A673 (cell line): ENCODE results near the gene SNCAIP. TPM values are rescaled to one million over a fixed set of nuclear protein-coding genes. Genes with fewer than 3 reads are reported as not detected.

Experiments used
- BruUV-seq: library from RNA; stranded (reverse); fragments of 400-500 nt; replicated peaks from 2 replicates; lab custom pipeline; 2021; lab: Mats Ljungman, UMichigan
- CTCF ChIA-PET: fragments of 300-600 bp; sonication (Branson Sonifier 250); formaldehyde crosslinking; loops from one replicate; lab custom pipeline; 2022; ENCODE audit warnings: antibody characterized with exemption; lab: Charles Lee
- POLR2A ChIA-PET: fragments of 300-600 bp; sonication (Branson Sonifier 250); formaldehyde crosslinking; loops from one replicate; lab custom pipeline; 2022; ENCODE audit warnings: antibody characterized with exemption; ENCODE audit not compliant: low non-redundant PET; lab: Charles Lee
- DNase-seq: peaks from one replicate; pipeline ENCODE4 v3.0.0-alpha.2; 2015; ENCODE audit warnings: low spot score
- H3K27ac ChIP-seq: fragments of 200-600 bp; sonication (generic); 2 replicates; pipeline ENCODE4 v1.5.1; 2016; ENCODE audit warnings: mixed run types, low read depth, mild to moderate bottlenecking, mixed read lengths, antibody characterized with exemption, low read length; ENCODE audit not compliant: poor library complexity, severe bottlenecking
- H3K27me3 ChIP-seq: fragments of 200-600 bp; sonication (generic); replicated peaks from 2 replicates; pipeline ENCODE4 v1.6.1; 2017; ENCODE audit warnings: mixed run types, low read depth, mild to moderate bottlenecking, mixed read lengths, antibody characterized with exemption, low read length; ENCODE audit not compliant: insufficient read depth, poor library complexity
- H3K36me3 ChIP-seq: fragments of 200-600 bp; sonication (generic); 2 replicates; pipeline ENCODE4 v1.6.1; 2016; ENCODE audit warnings: mixed run types, mild to moderate bottlenecking, mixed read lengths, antibody characterized with exemption, low read length; ENCODE audit not compliant: insufficient read depth, poor library complexity, severe bottlenecking
- H3K4me1 ChIP-seq: fragments of 200-600 bp; sonication (generic); 2 replicates; pipeline ENCODE4 v1.6.1; 2017; ENCODE audit warnings: mixed run types, mild to moderate bottlenecking, mixed read lengths, antibody characterized with exemption, low read length; ENCODE audit not compliant: insufficient read depth, poor library complexity, severe bottlenecking
- H3K4me3 ChIP-seq: fragments of 200-600 bp; sonication (generic); 2 replicates; pipeline ENCODE4 v1.5.1; 2016; ENCODE audit warnings: low read depth, mixed run types, mild to moderate bottlenecking, mixed read lengths, low read length; ENCODE audit not compliant: poor library complexity, severe bottlenecking
- H3K9me3 ChIP-seq: fragments of 200-600 bp; sonication (generic); 2 replicates; pipeline ENCODE4 v1.6.1; 2016; ENCODE audit warnings: mixed run types, low read depth, mild to moderate bottlenecking, mixed read lengths, antibody characterized with exemption, low read length; ENCODE audit not compliant: poor library complexity, severe bottlenecking
- EZH2 ChIP-seq: fragments of 200-600 bp; sonication (generic); IDR thresholded peaks from 2 replicates; pipeline ENCODE4 v1.6.1; 2017; ENCODE audit warnings: borderline replicate concordance, low read depth, mild to moderate bottlenecking, mixed read lengths, antibody characterized with exemption, low read length; ENCODE audit not compliant: poor library complexity, severe bottlenecking
- intact Hi-C: fragments of 100-400 bp; cut with micrococcal nuclease; formaldehyde crosslinking; loops from one replicate; pipeline ENCODE4 v1.10.0; 2022; ENCODE audit not compliant: unreplicated experiment
- total RNA-seq: library from RNA; stranded (reverse); gene quantifications from 2 replicates; pipeline ENCODE4 v1.2.3, GENCODE V29; 2021
- TF ChIP-seq, protein P1 (sequence below): fragments of 300-800, 200-600 bp; sonication (generic); conservative IDR thresholded peaks from 2 replicates; pipeline ENCODE4 v1.5.1; 2017; ENCODE audit warnings: low read depth, mild to moderate bottlenecking, antibody characterized with exemption, low read length, moderate library complexity, mixed read lengths

The SNCAIP gene
- total RNA-seq, 1 experiment from 2014 or later: not detected

- intact Hi-C loops: no loop called here
- ChIA-PET CTCF (no interaction called here), POLR2A (no interaction called here)
- no peaks in the 10 kb centered on the region for H3K9me3 ChIP-seq
- no peaks in the 10 kb centered on the region for H3K36me3 ChIP-seq
- no TSS peak for BruUV-seq
- H3K4me1 ChIP-seq: no peaks in the 10 kb centered on the region
- no peak overlapping the region for H3K4me3 ChIP-seq
- no peak for TF ChIP-seq EZH2
- TF ChIP-seq, protein P1, sequence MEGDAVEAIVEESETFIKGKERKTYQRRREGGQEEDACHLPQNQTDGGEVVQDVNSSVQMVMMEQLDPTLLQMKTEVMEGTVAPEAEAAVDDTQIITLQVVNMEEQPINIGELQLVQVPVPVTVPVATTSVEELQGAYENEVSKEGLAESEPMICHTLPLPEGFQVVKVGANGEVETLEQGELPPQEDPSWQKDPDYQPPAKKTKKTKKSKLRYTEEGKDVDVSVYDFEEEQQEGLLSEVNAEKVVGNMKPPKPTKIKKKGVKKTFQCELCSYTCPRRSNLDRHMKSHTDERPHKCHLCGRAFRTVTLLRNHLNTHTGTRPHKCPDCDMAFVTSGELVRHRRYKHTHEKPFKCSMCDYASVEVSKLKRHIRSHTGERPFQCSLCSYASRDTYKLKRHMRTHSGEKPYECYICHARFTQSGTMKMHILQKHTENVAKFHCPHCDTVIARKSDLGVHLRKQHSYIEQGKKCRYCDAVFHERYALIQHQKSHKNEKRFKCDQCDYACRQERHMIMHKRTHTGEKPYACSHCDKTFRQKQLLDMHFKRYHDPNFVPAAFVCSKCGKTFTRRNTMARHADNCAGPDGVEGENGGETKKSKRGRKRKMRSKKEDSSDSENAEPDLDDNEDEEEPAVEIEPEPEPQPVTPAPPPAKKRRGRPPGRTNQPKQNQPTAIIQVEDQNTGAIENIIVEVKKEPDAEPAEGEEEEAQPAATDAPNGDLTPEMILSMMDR: no peak
- H3K27me3 ChIP-seq: peaks cover 38% of the 10 kb centered on the region
- H3K27ac ChIP-seq: no peak overlapping the region
- DNase-seq: no peak
Observed at GRCh38 chr5:122371511-122372151, 59.6 kb downstream of the SNCAIP start.

- H3K27ac ChIP-seq: no peak overlapping the region
- H3K4me3 ChIP-seq: no peak overlapping the region
- TF ChIP-seq, protein P1: no peak
- TF ChIP-seq EZH2: no peak
- H3K4me1 ChIP-seq: no peaks in the 10 kb centered on the region
- DNase-seq: no peak
- no TSS peak for BruUV-seq
- no peaks in the 10 kb centered on the region for H3K9me3 ChIP-seq
- no peaks in the 10 kb centered on the region for H3K36me3 ChIP-seq
- intact Hi-C loops: no loop called here
- ChIA-PET POLR2A (no interaction called here), CTCF (no interaction called here)
- peaks cover 35% of the 10 kb centered on the region for H3K27me3 ChIP-seq
Observed at GRCh38 chr5:122374110-122374509, 62.1 kb downstream of the SNCAIP start.

DNA sequence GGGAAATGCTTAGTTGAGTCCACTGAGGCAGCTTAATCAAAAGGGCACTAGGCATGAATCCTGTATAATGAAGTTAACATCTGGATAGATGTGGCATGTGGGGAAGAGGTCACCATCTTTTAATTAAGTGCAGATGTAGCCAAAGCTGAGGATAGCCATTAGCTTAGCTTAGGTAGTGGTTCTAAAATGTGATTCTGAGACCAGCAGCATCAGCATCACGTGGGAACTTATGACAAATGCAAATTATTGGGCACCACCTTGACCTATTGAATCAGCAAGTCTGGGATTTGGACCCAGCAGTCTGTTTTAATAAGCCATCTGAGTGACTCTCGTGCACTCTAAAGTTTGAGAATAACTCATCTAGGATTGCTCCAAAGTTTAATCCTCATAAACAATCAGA, 63.8 kb downstream of the SNCAIP start:
- no peak for TF ChIP-seq EZH2
- TF ChIP-seq, protein P1: no peak
- ChIA-PET POLR2A (no interaction called here), CTCF (no interaction called here)
- Histone ChIP-seq H3K4me1 (no peaks in the 10 kb centered on the region), H3K4me3 (no peak overlapping the region), H3K9me3 (no peaks in the 10 kb centered on the region), H3K27me3 (peaks cover 29% of the 10 kb centered on the region), H3K36me3 (no peaks in the 10 kb centered on the region), H3K27ac (no peak overlapping the region)
- DNase-seq: no peak
- intact Hi-C loops: no loop called here
- BruUV-seq: no TSS peak
